C4-2B (cell line): ENCODE results near the gene INSYN2B.

Source experiments
- CTCF ChIP-seq: fragments of 450-650 bp; conservative IDR thresholded peaks from 2 replicates; pipeline ENCODE4 v1.5.1; 2017; ENCODE audit warnings: mild to moderate bottlenecking
- ZFX ChIP-seq: fragments of 450-650 bp; IDR thresholded peaks from 2 replicates; pipeline ENCODE4 v1.6.1; 2017

- TF ChIP-seq CTCF = no peak
- no peak for TF ChIP-seq ZFX
Observed at GRCh38 chr5:170020423-170020822, 40.1 kb upstream of the INSYN2B start.
